D721Med (cell line): ENCODE results near the gene DHRS3.
"Not testable (repeated sequence)": the region's sequence is repeated elsewhere in the genome, so short reads cannot be mapped to it uniquely, and the experiment has no call there.

ENCODE experiments used
- DNase-seq: peaks from one replicate; pipeline ENCODE4 v3.0.0; 2011; ENCODE audit warnings: low spot score; ENCODE audit not compliant: insufficient read length
- FAIRE-seq: peaks from 2 replicates; lab custom pipeline; 2011; peaks lifted over from hg19 to GRCh38; lab: Jason Lieb, UNC
- CTCF ChIP-seq: IDR thresholded peaks from 2 replicates; pipeline ENCODE4 v1.5.1; 2012; ENCODE audit warnings: mild to moderate bottlenecking, control low read depth; ENCODE audit not compliant: insufficient read depth; ENCODE audit errors: missing control alignments

DHRS3 gene

DNA sequence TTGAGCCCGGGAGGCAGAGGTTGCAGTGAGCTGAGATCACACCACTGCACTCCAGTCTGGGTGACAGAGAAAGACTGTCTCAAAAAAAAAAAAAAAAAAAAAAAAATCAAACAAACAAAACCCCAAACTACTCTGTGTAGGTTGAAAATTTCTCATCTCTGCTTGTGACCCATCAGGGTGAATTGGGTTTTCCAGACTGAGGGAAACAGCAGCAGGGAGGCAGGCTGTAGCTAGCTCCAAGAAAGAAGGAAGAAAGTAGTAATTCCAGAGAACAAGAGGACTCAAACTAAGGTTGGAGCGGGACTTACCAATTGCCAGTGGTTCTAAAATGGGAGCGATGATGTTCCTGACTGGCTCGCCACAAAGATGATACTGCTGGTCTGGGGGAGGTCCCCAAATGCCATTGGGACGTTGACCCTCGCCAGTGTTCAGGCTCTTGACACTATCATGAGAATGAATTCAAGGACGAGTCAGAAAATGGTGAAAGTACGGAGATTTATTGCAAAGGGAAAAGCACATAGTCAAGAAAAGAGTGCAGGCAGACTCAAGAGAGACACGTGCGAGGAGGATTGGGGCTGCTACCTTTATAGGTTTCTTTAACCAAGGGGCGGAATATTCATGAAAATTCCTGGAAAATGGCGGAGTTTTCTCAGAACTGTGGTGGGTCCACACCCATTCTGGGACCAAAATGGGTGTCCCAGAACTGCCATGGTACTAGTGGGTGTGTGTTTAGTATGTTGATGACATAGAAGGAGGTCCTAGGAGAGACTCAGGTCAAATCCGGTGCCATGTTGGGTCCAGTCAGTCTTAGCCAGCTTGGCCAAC lies 39.3 kb upstream of the DHRS3 start:
- DNase-seq (no peak), FAIRE-seq (no peak)
- TF ChIP-seq CTCF, result no peak

GRCh38 chr1:12656575-12656974 lies 38.6 kb upstream of the DHRS3 start:
- DNase-seq (no peak), FAIRE-seq (no peak)
- no peak for TF ChIP-seq CTCF

- TF ChIP-seq CTCF, result no peak
- no peak for FAIRE-seq
Observed at GRCh38 chr1:12654657-12655056, 36.6 kb upstream of the DHRS3 start.

DNA sequence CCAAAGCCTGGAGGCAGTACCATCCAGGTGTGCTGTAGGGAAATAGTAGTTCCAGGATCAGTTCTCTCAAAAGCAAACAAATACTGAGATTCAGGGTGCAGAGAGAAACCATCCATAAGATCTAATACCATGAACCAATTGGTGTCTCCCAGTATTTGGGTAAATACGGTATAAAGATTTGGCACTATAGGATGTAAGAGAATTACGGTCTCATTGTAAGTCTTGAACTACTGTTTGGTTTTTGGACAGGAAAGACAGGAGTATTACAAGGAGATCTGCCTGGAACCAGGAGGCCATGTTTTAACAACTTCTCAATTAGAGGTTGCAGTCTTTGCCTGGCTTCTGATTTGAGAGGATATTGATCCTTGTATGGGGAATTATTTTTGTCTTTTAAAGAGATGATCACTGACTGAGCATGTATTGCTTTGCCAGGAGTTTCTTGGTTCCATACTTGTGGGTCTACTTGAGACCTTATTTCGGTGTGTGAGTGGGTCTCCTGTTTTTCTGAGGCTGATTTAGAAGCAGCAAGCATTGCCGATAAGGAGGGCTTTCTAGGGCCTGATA lies 36.1 kb upstream of the DHRS3 start:
- no peak for TF ChIP-seq CTCF
- DNase-seq, result no peak
- FAIRE-seq, result no peak

More at GRCh38 chr1:12654657-12655056, 36.6 kb upstream of the DHRS3 start:
- no peak for DNase-seq

DNA sequence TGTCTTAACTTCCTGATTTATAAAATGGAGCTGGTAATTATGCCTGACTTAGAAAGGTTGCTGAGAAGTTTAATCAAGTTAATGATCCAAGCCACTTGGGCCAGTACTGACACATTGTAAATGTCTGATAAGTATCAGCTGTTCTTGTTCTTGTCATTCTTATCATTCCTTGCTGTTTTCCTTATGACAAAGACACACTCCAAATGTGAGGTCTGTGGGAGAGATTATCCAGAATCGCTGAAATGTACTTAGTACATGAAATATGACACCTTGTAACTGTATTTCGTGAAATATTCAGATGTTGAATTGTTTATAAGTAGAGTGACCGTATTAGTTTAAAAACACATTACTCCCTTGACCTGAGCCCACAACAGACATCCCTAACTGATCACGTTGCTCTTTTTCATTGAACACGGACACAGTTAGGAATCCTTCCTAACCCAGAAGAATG lies 32.0 kb upstream of the DHRS3 start:
- FAIRE-seq (no peak), DNase-seq (no peak)

GRCh38 chr1:12648741-12649140 lies 30.7 kb upstream of the DHRS3 start:
- DNase-seq (no peak), FAIRE-seq (no peak)
- TF ChIP-seq CTCF, result no peak

More for the DNA sequence above, 32.0 kb upstream of the DHRS3 start:
- TF ChIP-seq CTCF, result no peak

DNA sequence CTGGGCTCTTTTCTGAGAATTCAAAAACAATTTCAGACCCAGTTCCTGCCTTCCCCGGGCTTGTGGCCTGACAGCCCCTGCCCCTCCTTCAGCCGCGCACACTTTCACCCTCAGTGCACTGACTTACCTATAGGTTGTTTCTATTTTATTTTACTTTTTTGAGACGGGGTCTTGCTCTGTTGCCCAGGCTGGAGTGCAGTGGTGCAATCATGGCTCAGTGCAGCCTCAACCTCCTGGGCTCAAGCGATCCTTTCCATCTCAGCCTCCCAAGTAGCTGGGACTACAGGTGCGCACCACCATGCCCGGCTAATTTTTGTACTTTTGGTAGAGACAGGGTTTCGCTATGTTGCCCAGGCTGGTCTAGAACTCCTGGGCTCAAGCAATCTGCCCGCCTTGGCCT lies 27.4 kb upstream of the DHRS3 start:
- not testable (repeated sequence) for FAIRE-seq, DNase-seq
